ENCODE data around the gene DAW1.
"Not testable (repeated sequence)": the region's sequence is repeated elsewhere in the genome, so short reads cannot be mapped to it uniquely, and the experiment has no call there.

The DAW1 gene, protein sequence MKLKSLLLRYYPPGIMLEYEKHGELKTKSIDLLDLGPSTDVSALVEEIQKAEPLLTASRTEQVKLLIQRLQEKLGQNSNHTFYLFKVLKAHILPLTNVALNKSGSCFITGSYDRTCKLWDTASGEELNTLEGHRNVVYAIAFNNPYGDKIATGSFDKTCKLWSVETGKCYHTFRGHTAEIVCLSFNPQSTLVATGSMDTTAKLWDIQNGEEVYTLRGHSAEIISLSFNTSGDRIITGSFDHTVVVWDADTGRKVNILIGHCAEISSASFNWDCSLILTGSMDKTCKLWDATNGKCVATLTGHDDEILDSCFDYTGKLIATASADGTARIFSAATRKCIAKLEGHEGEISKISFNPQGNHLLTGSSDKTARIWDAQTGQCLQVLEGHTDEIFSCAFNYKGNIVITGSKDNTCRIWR

DNA sequence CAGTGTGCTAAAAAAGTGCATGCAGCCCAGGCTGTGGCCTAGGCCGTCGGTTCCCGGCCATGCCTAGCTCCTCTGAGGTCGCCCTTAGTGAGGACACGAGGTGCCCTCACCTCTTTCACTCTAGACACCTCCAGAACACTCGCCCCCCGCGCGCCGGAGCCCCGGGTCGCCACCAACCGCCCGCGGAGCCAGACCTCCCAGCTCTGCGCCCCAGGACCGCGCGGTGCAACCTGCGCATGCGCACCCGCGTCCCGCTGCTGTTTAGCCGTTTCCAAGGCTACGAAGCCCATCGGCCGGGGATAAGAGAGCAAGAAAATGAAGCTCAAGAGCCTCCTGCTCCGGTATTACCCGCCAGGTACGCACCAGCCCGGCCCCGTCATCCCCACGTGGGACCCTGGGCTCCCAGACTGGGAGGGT, at the start of gene DAW1:
Gene DAW1, plus strand, starts transcription at position 257 of the 417 bp plus-strand sequence. Its CDS starts 59 bp downstream, at position 316.
- DNase-seq (ENCODE audit: low read depth): no peak

DNA sequence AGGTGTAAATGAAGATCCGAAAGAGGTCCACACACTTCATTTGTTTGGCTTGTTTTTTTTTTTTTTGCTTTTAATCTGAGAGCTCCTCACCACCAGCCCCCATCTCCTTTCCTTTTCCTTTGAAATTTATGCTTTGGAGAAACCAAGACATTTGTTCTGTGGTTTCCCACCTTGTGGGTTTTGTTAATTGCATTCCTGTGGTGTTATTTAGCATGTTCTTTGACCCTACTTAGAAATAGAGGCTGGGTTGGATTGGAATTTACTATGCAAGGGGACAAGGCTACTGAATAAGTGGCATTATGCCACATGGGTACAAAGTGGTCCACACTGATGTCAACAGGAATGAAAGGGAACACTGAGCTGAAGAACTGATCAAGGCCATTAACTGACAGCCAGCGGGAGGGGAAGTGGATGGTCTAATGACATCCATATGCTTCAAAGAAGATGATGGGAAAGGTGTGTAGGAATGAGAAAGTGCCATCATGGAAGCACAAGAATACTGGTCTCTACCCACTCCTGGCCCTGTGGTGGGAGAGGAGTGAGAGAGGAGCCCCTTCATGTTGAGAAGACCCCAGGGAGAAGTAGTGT, 48.9 kb upstream of the DAW1 start:
- DNase-seq (ENCODE audit: low read depth): no peak

DNA sequence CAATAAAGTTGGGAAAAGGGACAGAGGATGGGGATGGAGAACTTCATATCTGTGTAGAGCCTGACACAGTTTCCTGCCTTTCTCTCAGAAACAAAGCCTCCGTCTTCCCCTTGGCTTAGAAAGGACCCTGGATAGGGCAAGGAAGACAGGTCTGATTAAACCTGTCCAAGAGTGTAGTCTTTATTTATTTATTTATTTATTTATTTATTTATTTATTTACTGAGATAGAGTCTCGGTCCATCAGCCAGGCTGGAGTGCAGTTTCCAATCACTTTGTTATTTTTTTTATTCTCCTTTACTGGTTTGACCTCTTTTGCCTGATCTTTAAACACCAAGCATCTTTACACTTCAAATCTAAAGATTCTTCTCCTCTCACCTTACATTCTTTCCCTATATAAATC, 47.5 kb upstream of the DAW1 start:
- no peak for DNase-seq (ENCODE audit: low read depth)

DNA sequence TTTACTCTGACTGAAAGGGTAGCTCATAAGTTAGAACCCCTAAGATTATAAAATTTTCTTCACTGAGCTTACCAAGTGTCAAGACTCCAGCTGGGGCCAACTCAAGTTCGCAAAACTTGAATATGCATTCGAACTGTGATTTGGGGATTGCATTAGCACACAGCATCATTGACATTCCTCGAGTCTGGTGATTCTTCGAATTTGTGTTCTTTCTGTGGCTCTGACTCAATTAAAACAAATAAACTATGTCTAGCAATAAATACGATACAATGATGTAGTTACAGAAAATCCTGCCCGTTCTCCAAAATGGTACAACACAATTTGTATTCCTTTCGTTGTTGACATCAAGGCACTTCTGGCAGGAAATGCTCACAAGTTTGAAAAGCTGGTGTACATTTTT, 46.7 kb upstream of the DAW1 start:
- DNase-seq (ENCODE audit: low read depth): no peak

DNA sequence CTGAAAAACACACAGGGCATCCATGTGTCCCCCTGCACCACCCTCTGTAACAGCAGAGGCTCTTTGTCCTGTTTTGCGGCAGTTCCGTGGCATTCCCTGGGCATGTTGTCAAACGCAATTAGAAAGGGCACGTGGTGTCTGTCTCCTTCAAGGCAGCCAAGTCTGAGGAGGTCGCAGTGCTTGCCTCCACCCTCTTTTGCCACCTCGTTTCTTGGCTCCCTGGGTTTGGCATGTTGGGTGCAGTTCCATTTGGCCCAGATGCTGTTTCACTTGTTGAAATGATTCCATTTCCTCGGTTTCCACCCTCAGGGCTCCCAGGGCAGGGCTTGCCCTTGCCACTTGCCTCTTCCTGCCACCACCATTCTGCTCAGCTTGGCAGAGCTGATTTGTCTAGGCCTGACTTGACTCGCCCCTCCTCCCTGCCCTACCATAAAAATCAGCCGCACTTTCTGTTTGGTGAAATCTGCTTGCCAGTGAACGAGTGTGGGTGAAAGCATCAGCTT, 45.4 kb upstream of the DAW1 start:
- DNase-seq (ENCODE audit: low read depth): no peak

DNA sequence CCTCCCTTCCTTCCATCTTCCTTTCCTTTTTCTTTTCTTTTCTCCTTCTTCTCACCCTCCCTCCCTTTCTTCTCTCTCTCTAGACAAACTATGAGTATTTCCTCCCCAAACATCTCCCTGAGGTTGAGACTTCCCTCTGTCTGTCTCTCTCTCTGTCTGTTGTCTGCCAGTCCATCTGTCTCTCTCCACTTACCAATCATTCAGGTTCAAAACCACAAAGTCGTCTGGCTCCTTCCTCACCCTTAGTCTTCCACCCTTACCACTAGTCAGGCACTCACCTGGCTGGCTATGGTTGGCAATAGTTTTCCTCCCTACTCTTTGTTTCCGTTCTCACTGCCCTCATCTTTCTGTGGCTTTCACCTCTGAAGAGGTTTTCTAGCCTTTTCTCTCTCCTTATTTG, 44.9 kb upstream of the DAW1 start:
- DNase-seq (ENCODE audit: low read depth): no peak

DNA sequence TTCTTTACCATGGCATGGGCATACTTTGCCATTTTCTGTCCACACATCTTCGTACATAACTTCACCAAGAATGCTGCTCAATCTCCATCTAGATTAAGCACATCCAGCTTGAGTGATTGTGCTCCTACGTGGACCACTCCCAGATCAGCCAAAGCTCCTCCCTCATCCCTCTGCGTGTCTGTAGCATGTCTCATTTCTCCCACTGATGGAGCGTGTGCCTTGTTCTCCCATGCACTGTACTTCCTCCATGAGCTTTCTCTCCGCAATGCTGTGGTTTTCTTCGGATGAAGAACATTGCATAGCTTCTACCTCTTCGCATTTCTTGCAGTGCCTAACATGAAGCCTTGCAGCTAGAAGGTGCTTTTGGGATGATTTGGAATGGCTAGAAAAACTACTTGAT, 44.3 kb upstream of the DAW1 start:
- DNase-seq (ENCODE audit: low read depth): no peak

DNA sequence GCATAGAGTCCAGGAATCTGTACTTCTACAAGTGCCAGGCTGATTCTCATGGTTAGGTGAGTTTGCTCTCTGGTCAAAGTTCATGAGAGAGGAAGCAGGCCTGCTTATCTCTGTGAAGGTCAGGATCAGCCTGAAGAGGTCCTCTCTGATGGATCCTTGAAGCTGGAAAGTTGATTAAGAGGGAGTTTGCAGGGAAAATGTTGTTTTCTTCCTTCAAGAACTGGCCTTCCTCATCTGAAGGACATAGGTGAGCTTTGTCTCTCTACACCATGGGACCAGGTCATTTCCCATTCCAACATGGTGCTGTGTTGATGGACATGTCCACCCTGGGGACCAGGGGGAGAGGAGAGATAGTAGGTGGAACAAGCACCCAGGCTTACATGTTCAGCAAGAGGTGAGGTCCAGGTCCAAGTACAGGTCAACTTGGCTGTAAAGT, 42.9 kb upstream of the DAW1 start:
- no peak for DNase-seq (ENCODE audit: low read depth)

DNA sequence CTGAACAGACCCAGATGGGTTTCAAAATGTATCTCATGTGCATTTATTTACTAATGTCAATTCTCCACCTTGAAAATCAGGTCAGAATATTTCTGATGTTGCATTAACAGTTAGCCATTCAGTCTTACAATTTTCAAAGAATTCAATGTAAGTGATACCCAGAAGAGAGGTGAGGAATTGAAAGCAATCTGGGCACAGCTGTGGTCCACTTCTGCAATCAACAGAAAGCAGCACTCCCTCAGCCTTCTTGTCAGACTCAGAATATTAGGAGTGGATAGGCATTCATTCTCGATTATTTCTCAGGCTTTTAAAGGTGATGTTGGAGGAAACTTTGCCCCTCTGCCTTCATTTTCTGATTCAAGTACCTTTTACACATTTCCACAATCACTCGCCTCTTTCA, 42.1 kb upstream of the DAW1 start:
- no peak for DNase-seq (ENCODE audit: low read depth)

DNA sequence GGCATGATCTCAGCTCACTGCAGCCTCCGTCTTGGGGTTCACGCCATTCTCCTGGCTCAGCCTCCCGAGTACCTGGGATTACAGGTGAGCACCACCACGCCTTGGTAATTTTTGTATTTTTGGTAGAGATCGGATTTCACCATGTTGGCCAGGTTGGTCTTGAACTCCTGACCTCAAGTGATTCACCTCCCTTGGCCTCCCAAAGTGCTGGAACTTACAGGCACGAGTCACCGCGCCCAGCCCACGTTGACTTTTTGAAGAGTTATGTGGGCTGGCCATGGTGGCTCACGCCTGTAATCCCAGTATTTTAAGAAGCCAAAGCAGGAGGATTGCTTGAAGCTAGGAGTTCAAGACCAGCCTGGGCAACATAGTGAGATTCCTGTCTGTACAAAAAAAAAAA, 37.0 kb upstream of the DAW1 start:
- DNase-seq (ENCODE audit: low read depth): no peak

DNA sequence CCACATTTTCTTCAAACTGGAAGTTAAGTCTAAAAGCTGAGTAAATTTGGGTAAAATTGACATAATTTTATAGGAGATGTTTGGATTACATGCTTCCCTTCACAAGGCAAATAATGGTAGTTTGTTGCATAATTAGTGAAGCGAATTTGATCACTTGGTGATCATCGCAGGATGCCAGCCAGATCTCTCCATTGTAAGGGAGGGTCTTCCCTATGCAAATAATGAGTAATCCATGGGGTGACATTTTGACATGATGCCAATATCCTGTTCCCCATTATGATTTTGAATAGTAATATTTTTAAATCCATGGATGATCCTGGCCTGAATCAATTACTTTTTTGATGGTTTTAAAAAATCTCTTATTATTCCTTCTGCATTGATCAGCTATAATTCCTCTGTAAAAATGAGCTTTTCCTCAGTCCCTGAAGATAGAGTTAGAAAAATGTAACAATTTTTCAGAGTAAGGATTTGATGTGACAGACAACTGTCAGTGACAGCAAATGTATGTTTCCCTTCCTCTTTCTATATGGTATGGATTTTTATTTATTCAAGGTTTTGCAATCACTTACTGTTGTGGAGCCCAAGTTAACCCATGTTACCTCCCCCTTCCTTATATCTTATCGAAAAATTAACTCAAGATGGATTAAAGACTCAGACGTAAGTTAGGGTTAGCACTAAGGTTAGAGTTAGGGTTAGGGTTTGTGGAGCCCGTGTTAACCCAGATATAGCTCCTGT, 36.3 kb upstream of the DAW1 start:
- no peak for DNase-seq (ENCODE audit: low read depth)

DNA sequence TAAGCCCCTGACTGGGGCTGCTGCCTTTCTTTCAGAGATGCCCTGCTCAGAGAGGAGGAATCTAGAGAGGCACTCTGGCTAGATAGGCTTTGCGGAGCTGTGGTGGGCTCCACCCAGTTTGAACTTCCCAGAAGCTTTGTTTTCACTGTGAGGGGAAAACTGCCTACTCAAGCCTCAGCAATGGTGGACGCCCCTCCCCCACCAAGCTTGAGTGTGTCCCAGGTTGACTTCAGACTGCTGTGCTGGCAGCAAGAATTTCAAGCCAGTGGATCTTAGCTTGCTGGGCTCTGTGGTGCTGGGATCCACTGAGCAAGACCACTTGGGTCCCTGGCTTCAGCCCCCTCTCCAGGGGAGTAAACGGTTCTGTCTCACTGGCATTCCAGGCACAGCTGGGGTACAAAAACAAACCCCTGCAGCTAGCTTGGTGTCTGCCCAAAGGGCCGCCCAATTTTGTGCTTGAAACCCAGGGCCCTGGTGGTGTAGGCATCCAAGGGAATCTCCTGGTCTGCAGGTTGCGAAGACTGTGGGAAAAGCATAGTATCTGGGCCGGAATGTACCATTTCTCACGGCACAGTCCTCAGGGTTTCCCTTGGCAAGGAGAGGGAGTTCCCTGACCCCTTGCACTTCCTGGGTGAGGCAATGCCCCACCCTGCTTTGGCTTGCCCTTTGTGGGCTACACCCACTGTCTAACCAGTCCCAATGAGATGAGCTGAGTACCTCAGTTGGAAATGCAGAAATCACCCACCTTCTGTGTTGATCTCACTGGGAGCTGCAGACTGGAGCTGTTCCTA, 31.9 kb upstream of the DAW1 start:
- not testable (repeated sequence) for DNase-seq (ENCODE audit: low read depth)

DNA sequence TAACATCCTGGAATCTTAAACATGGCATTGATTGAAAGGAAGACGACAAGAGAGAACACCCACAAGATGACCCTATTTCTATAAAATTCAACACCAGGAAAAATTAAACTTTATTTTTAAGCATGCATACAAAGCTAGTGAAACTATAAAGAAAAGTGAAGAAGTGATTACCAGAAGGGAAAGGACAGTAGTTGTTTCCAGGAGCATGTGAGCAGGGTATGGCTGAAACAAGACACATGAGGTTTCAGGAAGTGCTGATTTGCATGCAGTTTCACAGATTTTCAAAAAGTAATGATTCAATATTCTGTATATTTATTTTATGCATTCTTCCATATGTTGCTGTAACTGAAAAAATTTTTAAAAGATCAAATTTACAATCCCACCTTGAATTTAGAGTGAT, 24.6 kb upstream of the DAW1 start:
- DNase-seq (ENCODE audit: low read depth): no peak

DNA sequence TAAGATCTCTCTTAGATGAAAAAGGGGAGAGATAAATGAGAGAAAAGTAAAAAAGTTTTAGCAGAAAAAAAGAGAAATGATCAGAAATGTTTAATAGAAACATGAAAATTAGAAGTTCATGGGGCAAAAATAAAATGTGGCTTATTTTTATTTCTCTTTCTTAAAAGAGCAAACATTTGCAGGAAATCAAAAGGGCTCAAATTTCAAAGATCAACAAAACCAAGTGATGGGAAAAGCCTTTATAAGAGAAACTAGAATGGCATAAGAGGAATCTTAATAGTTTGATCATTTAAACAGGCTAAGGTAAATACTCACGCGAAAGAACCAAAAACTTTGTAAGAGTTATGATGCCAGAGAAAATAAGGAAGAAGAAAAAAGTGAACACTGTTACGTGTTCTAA, 23.3 kb upstream of the DAW1 start:
- DNase-seq (ENCODE audit: low read depth): no peak

DNA sequence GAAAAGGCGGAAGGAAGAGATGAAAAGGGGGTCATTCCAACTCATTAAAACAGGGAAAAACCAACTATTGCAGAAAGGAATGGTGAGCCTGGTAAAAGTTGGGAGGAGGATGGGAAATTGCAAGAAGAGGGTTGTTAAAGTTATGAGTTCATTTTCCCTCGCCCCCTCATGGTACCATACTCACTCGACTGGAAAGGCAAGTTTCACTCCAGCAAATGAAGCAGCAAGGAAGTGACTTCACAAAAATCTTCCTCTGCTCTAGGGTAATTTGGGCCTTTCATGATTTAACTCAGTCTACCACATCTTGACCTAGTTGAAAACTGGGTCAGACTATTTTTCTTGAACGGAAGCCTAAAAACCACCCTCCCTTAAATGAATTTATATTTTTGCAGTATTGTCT, 22.8 kb upstream of the DAW1 start:
- DNase-seq (ENCODE audit: low read depth): no peak

DNA sequence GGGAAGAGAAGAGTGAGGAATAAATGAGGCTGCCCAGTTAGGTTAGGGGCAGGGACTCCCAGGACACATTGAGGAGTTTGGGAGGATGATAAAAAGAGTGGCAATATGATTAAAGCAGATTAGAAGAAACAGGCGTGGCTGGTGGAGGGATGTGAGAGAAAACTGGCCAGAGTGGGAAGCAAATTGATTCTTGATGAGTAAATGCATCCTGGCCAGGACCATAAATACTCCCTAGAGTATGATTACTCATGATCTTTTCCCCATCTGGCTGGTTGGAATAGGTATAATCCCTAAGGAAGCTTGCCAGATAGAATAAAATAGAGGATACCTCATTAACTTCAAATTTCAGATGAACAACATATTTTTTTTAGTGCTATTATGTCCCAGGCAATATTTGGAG, 21.5 kb upstream of the DAW1 start:
- DNase-seq (ENCODE audit: low read depth): no peak

DNA sequence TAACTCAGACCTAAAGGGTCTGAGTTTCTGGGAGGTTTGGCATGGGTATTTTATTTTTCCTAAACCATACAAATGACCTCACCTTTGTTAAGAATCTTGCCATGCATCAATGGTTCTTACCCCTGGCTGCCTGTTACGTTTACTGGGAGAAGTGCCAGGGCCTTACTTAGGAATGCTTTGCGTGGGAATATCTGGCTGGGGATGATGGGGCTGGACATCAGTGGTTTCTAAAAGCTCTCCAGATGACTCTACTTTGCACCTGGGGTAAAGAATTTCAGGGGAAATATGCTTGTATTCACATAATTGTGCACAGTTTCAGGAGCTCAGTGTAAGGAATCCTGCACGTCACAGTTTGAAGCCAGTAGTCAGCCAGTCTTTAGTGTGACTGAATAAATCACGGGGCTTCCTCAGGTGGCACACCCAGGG, 18.2 kb upstream of the DAW1 start:
- DNase-seq (ENCODE audit: low read depth): no peak

DNA sequence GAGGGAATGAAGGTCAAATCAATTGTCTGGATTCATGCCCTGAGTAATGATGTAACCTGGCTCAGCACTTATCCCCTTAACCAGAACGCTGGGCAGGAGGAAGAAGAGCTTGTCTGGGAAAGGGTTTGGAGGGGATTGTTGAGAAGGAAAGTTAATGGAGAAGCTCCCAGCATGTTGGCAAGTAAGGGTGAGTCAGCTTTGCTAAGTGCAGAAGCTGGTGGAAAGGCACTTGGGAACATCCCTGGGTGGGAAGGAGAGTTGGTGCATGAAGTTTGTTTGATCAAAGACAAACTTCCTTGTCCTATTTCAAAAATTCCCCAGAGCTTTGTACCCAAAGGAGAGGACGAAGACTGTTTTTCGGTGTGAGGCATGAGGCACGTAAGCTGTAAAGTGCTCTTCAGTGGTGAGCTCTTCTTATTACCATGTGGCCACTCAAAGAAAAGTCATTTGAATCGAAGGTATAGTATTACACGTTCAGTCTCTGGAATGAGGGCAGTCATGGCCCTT, 17.6 kb upstream of the DAW1 start:
- DNase-seq (ENCODE audit: low read depth): no peak

DNA sequence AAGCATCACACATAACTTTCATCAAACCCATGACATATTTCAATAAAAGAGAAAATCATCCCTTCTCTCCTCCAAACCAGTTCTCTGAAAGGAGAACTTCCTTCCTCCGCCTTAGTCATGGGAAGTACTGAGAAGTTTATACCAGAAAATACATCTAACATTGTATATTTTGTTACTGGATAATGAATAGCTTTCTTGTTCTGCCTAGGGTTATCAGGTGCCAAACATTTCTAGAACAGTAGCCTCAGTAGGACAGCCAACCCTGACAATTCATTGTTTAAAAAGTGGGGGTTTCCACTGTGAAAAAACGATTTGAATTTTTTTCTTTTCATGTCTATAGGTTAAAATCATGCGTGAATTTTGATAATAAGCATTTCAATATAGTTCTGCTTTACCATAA, 16.0 kb upstream of the DAW1 start:
- no peak for DNase-seq (ENCODE audit: low read depth)

DNA sequence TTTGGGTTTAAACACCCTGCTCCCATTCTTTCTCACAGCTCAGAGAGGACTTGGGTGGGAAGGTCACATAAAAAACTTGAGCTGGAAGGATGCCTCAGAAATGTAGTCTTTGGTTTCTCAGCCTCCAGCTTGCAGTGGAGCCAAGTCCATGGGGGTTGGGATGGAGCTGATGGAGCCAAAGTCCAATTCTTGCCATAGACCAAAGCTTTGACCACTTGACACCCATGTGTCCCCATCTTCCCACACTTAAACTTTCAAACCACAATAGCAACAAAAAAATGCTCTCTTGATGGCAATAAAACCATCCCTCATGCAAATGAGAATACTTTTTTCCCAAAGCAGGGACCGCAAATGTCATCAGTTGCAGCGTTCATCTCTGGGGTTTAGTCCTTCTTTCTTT, 14.7 kb upstream of the DAW1 start:
- DNase-seq (ENCODE audit: low read depth): no peak

DNA sequence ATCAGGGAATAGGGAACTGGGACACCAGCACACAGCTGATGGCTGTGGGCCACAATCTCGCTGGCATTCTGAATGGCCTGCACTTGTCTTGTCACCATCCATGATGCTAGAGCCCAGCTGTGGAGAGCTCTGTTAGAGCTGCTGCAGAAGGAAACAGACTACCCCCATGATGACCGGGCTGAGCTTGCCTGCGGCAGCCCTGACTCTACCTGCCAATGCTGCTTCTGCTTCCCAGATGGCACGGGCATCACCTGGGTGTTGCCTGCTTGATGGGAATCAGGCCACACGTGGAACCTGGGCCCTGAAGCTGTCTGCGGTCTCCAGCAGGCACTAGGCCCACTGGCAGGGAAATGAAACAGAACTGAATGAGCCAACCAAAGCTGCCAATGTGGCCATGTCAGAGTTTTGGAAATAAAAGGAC, 11.2 kb upstream of the DAW1 start:
- no peak for DNase-seq (ENCODE audit: low read depth)

DNA sequence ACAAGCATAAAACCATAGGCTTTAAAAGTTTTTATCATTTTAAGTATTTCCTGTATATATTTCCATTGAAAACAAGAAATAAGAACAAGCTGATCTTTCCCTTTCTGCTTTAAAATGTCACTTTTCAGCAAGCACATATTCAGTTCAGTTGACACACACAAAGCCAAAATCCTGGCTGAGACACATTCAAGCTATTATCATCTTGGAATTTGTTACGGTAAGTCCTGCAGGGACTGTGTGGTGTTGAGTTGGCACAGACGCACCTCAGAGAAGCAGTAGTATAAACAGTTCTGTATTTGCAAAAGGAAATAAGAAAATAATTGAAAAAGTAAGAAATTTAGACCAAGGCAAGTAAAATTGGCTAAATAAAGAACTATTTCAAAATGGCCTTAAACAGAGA, 10.4 kb upstream of the DAW1 start:
- no peak for DNase-seq (ENCODE audit: low read depth)
